GM21360 (cell line): ENCODE data around the gene CHRNB1.
"Not testable (repeated sequence)": the region's sequence is repeated elsewhere in the genome, so short reads cannot be mapped to it uniquely, and the experiment has no call there.

Experiments used
- ATAC-seq: cut with Tn5 transposase; IDR thresholded peaks from one replicate; pipeline ENCODE4 v1.9.1; 2021; ENCODE audit warnings: mild to moderate bottlenecking, moderate library complexity; ENCODE audit not compliant: unreplicated experiment

The CHRNB1 gene

DNA sequence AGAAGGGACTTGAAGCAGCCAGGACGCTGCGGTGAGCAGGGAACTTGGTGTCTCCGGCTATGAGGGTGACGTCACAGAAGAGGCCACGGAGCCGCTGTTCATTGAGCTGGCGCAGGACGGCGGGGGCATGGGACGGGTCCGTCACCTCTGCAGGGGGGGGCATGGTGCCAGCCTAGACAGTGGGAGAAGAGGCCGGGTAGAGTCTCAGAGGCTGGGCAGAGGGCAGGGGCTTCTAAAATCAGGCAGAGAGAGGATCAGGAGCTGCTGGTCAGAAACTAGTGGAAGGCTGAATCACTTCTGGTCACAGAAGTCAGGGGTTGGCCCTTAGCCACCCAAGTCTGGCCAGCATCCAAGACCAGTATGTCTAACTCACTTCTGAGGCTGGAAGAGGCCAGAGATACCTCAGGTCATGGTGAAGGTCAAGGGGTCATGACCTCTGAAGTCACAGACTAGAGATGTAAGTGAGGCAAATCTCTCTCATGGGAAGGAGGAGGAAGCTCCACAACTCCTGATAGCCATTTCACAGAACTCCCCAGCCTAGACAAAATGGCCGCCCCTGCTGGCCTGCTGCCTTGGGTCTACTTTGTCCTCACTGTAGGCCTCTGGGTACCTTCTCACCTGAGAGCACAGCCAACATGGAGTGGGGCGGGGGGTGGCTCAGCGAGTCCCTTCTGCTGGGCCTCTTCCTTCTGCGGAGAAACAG, 21.9 kb downstream of the CHRNB1 start:
- no peak for ATAC-seq

DNA sequence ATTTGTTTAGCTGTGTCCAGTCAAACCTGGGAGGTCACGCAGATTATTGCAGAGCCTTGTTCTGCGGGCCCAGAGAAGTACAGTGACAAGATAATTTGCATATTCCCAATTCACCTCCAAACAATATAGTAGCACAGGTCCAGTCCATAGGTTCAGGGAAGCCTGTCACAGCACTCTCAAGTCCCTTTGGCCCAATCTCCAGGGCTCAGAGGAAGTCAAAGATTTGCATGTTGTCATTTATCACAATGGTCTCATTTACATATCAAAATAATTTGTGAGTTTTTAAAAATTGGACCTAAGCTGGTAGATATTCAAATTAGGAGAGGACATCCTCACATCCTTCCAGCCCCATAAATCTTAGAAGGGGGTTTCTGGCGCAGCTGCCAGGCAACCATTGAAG, 22.6 kb downstream of the CHRNB1 start:
- ATAC-seq, result no peak

DNA sequence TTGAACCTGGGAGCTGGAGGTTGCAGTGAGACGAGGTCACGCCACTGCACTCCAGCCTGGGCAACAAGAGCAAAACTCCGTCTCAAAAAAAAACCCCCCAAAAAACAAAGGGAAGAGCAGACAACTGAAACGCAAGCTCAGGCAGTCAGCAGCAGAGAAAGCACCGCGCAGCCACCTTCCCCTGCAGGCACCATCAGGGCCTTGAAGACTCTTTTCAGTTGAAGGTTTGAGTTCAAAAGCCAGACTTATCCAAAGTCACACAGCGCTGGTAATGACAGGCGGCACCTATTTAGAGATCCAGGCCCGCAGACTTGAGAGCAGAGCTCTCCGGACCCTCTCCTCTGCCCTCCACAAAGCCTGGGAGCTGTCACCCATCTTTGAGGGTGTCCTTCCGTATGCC, 23.4 kb downstream of the CHRNB1 start:
- no peak for ATAC-seq

DNA sequence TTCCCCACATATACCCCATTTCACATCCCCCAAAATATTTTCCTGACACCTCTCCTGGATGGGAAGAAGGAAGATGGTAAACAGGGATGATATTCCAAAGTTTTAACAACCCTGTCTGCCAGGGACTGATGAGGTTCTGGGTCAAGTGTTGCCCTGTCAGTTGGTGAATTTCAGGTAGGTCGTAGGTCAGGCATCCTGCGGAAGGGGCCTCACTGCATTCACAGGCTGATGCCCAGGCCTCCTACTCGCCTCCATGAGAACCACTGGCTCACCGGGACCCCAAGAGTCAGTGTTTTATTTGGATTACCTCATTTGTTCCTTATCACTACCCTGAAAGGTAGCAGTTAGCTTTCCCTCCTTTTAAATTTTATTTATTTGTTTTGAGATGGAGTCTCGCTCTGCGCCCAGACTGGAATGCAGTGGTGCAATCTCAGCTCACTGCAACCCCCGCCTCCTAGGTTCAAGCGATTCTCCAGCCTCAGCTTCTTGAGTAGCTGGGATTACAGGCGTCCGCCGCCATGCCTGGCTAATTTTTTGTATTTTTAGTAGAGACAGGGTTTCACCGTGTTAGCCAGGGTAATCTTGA, 24.0 kb downstream of the CHRNB1 start:
- ATAC-seq, result no peak

DNA sequence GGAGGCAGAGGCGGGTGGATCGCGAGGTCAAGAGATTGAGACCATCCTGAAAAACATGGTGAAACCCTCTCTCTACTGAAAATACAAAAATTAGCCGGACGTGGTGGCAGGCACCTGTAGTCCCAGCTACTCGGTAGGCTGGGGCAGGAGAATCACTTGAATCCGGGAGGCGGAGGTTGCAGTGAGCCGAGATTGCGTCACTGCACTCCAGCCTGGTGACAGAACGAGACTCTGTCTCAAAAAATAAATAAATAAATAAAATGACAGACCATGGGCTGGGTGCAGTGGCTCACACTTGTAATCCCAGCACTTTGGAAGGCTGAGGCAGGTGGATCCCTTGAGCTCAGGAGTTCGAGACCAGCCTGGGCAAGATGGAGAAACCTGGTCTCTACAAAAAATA, 25.0 kb downstream of the CHRNB1 start:
- ATAC-seq, result not testable (repeated sequence)

DNA sequence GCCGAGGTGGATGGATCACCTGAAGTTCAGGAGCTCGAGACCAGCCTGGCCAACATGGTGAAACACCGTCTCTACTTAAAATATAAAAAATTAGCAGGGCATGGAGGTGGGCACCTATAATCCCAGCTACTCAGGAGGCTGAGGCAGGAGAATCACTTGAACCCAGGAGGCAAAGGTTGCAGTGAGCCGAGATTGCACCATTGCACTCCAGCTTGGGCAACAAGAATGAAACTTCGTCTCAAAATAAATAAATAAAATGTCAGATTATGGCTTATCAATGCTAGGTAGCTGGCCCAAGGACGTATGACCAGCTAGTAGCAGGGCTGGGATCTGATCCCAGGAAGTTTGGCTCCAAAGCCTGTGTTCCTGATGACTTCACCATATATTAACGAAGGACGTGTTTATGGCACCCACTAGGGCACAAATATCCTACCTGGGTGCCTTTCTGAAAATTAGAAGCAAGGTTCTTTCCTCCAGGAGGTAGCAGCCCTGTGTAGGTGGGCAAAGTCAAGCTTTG, 25.7 kb downstream of the CHRNB1 start:
- ATAC-seq, result not testable (repeated sequence)

DNA sequence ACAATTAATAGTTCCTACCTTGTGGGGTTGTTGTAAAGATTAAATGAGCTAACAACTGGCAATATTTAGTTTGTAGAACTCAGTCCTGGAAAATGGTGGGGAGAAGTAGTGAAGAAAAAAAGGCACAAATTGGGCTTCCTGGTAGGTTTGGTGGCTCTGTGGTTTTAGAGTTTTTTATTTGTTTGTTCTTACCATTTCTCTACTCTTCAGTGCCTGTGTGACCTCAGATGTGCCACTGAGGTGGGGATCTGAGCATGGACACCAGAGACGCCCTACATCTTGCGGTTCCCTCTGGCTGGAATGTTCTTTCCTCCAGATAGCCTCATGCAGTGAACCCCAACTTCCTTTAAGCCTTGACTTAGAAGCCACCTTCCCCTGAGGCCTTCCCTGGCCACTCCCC, 26.9 kb downstream of the CHRNB1 start:
- ATAC-seq, result no peak

DNA sequence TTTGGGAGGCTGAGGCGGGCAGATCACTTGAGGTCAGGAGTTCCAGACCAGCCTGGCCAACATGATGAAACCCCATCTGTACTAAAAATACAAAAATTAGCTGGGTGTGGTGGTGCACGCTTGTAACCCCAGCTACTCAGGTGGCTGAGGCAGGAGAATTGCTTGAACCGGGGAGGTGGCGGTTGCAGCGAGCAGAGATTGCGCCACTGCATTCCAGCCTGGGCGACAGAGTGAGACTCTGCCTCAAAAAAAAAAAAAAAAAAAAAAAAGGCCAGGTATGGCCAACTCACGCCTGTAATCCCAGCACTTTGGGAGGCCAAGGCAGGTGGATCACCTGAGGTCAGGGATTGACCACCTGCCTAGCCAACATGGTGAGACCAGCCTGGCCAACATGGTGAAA, 29.9 kb downstream of the CHRNB1 start:
- ATAC-seq, result not testable (repeated sequence)

DNA sequence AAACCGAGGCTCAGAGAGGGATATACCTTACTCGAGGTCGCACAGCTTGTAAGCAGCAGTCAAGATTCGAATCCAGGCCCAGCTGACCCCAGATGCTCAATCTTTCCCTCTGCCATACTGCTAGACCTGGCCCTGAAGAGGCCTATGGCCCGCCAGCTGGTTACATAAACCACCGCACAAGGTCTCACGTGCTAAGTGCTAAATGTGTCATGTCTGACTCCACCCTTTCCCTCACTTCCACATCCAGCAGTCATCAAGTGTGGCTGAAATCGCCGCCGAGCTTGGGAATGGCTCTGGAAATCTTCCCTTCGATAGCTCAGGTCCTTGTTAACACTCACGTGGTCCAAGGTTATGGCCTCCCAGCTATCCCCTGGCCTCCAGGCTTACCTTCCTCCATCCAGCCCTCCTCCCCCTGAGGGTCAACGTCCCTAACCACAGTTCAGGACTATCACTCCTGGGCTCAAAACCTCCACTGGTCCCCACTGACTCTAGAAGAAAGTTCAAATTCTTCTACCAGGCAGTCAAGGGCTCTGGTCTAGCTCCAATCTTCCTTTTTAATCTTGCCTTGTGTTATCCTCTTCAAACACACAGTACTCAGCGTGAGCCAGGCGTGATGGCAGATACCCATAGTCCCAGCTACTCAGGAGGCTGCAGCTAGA, 31.0 kb downstream of the CHRNB1 start:
- no peak for ATAC-seq

DNA sequence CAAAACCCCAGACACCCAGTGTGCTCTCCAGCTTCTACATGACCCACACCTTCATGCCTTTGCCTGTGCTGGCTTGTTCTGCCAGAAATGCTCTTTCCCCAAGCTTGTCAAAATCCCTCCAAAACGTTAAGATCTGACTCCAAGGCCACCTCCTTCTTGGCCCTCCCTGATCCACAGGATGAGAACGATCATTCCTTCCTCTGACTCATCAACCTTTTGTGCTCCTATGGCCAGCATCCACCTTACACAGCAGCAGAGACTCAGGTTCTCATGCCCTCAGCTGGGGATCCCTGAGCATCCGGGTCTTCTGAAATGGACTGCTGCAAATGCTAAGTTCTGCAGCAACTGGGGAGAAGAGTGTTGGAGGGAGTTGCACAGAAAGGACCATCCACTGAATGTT, 31.6 kb downstream of the CHRNB1 start:
- ATAC-seq, result no peak

DNA sequence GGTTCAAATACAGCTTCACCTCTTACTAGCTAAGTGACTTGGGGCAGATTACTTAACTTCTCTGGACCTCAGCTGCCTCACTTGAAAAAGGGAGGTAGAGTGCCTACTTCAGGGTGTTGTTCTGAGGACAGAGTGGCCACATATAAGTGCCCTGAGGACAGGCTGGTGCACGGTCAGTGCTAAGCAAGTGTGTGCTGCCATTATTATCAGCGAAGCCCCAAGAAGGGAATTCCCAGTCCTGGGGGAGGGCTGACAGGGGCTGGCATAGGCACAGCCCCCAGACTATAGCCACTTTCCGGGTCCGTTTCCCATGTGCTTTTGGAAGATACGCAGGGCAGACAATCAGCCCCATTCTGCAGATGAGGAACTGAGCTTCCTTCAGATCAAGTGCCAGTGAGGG, 32.1 kb downstream of the CHRNB1 start:
- no peak for ATAC-seq

DNA sequence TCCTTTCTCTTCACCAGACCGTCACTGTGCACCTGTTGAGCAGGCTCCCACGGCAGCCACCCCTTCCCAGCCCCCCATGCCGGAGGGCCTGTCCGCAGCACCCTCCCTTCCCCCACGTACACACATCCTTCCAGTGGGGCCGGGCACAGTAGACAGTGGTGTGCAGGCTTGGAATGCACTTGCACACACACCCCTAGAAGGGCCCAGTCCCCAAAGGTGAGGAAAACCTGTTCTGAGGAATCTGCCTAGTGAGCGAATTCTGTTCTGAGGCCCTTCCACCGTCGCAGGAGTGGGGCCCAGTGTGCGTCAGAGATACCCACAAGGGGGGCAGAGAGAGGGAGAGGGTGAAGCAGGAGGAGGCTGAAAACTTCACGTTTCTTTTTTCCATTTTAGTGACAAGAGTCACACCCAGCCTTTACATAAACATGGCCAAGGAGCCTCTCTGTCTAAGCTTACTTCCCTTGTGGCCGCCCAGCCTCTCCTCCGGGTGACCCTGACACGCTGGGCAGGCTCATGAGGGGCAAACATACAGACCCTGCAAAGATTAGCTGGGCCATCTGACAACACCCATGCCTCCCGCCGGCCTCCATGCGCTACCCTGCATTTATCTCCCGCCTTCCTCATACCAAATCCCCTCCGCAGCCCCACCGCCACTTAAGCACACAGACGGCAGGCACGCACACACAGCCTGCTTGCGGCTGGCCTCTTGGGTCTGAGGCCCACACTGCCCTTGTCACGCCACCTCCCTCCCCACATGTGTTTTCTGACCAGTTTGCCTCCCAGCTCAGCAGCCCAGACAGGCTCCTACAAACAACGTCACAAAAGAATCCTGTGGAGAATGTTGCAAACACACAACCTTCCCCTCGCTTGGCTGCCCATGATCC, 32.8 kb downstream of the CHRNB1 start:
- ATAC-seq, result no peak

DNA sequence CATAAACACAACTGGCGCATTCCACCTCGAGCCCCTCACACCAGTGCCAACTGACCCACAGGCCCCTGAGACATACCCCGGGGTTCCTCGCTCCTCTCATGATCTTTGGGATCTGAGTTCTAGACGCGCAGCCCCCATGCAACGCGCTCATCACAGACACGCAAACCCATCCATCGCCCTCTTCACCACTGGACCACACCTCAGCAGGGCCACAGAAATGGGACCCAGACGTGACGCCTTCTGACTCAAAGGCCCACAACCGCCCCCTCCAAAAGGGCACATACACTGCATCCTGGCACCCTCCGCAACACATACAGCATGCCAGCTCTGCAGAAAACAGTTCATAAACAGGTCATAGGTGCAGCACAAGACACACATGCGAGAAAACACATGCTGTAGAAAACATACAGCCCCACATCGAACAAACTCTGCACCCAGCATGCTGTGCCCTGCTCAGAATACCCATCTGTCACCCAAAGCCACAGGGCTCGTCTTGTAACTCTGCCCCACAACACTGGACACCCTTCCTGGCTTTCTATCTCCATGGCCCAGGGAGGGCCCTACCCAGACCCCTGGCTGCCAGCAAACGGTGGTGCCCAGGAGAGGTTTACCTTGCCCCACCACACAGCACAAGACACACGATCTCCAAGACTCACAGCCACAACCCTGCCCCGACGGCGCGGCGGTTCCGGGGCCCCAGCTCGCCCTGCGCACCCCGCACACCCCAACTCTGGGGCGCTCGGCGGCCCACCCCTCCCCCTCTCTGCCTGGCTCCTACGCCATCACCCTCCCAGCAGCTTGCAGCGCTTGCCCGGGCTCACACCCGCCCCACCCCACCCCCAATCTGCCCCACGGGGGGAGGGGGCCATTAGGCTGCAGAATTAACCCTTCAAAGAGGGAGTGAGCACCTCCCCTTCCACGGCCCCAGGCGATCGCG, 33.7 kb downstream of the CHRNB1 start:
- no peak for ATAC-seq

DNA sequence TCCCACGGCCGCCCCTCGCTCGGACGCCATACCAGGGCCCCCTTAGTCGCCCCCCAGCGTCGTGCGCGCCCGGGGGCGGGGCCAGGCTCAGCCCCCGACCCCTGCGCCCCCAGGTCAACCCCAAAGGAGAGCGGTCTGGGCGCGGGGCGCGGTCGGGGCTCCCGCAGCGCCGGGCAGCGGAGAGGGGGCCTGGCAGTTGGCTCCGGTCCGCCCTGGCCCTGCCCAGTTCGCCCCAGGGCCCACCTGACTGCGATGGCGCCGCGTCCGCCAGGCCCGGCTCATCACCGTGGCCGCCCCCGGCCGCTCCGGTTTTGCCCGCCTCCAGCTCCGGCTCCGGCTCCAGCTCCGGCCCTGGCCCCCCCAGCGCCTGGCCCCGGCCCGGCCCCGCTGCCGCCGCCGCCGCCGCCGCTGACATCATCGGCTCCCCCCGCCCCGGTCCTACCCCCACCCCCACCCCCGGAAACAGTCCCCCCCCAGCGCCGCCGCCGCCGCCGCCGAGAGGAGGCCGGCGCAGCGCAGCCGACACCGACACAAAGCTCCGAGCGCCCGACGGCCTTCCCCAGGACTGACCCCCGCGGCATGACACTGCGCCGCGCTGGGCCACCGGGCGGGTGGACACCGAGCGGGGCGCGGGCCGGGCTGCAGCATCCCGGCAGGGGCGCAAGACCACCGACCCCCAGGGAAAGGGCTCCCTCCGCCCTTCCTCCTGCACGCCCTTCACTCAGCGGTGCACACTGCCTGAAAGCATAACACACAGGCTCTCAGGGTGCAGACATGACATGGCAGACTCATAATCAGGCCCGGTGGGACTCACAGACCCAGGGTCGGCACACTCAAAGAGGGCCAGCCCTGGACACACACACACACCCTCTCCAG, 34.6 kb downstream of the CHRNB1 start, which contains the start of gene ZBTB4:
Gene ZBTB4, minus strand, starts transcription at position 419 of the 876 bp plus-strand sequence. CDS start 12,830 bp downstream, outside the sequence.
- ATAC-seq, result no peak

DNA sequence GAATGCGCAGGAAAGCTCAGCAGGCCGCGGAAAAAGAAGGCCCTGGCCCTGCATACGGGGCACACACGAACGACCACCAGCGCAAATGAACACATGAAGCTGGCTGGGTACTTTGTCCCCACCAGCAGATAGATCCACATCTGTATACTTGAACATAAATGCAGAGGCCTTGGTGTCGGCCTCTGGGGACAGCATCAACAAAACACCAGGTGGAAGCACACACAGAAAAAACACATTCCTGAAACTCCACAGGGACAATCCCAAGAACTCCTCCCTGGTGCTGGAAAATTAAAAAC, 35.2 kb downstream of the CHRNB1 start:
- no peak for ATAC-seq

DNA sequence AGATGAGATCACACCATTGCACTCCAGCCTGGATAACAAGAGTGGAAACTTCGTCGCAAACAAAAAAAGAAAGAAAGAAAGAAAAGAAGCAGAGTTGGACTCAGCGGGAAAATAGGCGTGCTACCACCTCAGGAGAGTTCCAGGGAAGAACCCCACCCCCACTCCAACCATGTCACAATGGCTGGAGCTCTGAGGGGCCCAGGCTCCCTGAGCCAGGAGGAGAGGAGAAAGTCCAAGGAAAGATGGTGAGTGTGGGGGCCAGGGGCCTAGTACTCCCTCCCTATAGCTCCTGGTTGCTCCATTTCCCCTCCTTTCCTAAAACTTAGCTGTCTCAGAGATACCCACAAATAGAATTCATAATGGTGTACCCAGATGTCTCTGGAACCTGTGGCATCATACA, 36.4 kb downstream of the CHRNB1 start, which contains the start of gene SLC35G6:
Gene SLC35G6, plus strand, starts transcription at position 172 of the 400 bp plus-strand sequence. Its CDS starts 71 bp downstream, at position 243.
- ATAC-seq, result not testable (repeated sequence)

DNA sequence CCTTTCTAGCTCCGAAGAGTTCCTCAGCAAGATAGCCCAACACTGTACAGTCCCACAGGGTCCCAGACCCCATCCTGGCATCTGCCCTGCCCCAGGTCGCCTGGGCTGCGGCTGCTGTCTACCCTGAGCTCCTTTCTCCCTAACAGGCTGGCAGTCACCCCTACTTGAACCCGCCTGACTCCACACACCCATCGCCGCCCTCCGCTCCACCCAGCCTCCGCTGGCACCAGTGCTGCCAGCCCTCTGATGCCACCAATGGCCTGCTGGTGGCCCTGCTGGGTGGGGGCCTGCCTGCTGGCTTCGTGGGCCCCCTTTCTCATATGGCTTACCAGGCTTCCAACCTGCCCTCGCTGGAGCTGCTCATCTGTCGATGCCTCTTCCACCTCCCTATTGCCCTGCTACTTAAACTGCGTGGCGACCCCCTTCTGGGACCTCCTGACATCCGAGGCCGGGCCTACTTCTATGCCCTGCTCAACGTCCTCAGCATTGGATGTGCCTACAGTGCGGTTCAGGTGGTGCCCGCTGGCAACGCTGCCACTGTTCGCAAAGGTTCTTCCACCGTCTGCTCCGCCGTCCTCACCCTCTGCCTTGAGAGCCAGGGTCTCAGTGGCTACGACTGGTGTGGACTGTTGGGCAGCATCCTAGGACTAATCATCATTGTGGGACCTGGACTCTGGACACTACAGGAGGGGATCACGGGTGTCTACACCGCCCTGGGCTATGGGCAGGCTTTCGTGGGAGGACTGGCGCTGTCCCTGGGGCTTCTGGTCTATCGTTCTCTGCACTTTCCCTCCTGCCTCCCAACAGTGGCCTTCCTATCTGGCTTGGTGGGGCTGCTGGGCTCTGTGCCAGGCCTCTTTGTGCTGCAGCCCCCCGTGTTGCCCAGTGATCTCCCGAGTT, 37.2 kb downstream of the CHRNB1 start:
- ATAC-seq, result not testable (repeated sequence)

DNA sequence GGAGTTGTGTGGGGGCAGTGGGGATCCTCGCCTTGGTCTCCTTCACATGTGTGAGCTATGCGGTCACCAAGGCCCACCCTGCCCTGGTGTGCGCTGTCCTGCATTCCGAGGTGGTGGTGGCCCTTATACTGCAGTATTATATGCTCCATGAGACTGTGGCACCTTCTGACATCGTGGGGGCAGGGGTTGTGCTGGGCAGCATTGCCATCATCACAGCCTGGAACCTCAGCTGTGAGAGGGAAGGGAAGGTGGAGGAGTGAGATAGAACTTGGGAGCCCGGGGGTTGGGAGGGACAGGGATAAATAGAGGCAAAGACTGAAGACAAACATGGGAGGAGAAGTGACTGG, 37.9 kb downstream of the CHRNB1 start:
- ATAC-seq, result not testable (repeated sequence)
